GM18508 (cell line): ENCODE measurements around the gene CENPK.
"Not testable (repeated sequence)": the region's sequence is repeated elsewhere in the genome, so short reads cannot be mapped to it uniquely, and the experiment has no call there.

Source experiments
- ATAC-seq: cut with Tn5 transposase; IDR thresholded peaks from one replicate; pipeline ENCODE4 v1.9.1; 2021; ENCODE audit warnings: moderate number of reproducible peaks; ENCODE audit not compliant: insufficient read depth, unreplicated experiment

The CENPK gene

DNA sequence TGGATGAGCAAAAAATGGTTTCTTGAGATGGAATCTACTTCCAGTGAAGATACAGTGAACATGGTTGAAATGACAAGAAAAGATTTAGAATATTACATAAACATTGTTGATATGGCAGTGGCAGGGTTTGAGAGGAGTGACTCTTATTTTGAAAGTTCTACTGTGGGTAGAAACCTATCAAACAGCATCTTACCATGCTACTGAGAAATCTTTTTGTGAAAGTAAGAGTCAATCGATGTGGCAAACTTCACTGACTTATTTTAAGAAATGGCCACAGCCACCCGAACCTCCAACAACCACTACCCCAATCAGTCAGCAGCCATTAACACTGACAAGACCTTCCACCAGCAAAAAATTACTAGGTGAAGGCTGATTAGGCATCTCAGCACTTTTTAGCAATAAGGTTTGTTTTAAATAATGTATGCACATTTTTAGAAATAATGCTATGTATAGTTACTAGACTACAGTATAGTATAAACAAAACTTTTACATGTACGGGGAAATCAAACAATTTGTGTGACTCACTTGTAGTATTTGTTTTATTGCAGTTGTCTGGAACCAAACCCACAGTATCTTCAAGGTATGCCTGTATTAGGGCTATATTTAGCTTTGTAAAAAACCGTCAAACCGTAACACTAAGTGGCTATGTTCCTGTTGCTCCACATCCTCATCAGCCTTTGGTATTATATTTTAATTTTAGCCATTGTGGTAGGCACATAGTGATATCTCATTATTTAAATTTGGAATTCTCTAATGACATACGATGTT is 50.6 kb downstream of the CENPK start:
- ATAC-seq = no peak

DNA sequence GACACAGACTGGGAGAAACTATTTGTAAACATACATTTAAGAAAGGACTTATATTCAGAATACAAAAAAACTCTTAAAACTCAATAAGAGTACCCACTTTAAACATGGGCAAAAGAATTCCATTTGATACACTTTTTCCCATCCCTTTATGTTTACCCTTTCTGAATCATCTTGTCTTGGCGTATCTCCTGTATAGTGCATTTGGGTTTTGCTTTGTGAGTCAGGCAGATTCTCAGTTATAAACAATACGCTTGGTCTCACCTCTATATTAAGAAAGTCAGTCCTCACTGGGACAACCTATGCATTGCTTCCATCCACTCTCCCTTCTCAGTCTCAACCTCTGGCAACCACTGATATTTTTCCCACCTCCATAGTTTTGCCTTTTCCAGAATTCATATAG is 54.0 kb downstream of the CENPK start:
- no peak for ATAC-seq

DNA sequence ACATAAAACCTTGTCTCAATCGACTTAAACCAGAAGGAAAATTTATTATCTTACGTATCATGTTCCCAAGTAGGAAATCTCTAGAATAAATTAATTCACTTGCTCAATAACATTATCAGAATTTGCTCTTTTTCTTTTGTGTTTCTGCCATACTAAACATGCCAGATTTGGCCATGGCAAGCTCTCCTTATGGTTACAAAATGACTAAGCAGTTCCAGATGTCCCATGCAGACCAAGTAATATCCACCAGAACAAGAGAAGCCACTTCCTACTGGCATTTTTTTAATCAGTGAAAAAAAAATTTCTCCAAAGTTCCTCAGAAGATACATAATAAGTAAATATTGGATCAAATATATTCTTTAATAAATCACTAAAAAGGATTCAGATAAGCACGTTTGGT is 56.0 kb downstream of the CENPK start:
- ATAC-seq = no peak

DNA sequence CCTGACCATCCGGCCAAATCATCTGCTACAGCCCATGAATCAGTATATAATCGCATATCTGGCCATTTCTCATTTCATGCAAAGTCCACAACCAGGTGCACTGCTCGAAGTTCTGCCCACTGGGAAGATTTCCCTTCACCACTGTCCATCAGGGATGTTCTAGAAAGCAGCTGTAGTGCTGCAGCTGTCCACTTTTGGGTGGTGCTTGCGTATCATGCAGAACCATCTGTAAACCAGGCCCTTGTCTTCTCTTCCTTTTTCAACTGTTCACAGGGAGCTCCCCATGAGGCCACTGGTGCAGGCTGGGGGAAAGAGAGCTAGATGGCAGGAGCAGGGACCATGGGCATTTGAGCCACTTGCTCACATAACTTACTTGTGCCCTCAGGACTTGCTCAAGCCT is 73.8 kb downstream of the CENPK start:
- no peak for ATAC-seq

DNA sequence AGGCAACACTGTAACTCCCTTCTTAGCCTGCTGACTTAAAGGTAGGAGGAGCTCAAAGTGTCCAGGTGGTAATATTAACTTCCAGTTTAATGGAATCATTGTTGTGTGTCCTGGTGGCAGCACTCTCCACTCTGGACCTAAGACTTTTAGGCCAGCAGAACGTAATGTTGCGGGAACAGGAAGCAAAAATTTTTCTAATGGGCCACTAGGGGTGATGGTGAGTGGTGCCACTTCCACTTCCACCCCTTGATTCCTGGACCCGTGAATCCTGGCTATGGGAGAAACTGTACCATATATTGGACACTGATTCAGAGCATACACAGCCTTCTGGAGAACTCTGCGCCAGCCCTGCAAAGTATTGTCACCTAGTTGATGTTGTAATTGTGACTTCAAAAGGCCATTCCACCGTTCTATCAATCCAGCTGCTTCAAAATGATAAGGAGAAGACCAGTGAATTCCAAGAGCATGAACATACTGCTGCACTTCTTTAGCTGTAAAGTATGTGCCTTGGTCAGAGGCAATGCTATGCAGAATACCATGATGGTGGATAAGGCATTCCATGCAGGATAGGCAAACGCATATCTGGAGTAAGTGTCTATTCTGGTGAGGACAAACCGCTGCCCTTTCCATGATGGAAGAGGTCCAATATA is 74.8 kb downstream of the CENPK start:
- not testable (repeated sequence) for ATAC-seq

DNA sequence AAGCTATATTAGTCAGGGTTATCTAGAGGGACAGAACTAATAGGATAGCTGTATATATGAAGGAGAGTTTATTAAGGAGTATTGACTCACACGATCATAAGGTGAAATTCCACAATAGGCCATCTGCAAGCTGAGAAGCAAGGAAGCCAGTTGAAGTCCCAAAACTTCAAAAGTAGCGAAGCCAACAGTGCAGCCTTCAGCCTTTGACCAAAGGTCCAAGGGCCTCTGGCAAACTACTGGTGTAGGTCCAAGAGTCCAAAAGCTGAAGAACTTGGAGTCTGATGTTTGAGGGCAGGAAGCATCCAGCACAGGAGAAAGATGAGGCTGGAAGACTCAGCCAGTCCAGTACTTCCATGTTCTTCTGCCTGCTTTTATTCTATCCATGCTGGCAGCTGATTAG is 76.2 kb downstream of the CENPK start:
- not testable (repeated sequence) for ATAC-seq

DNA sequence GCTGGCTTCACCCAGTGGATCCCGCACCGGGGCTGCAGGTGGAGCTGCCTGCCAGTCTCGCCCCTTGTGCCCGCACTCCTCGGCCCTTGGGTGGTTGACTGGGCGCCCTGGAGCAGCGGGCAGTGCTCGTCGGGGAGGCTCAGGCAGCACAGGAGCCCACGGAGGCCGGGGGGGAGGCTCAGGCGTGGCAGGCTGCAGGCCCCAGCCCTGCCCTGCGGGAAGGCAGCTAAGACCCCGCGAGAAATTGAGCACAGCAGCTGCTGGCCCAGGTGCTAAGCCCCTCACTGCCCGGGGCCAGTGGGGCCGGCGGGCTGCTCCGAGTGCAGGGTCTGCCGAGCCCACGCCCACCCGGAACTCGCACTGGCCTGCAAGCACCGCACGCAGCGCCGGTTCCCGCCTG is 77.6 kb downstream of the CENPK start:
- ATAC-seq = no peak

DNA sequence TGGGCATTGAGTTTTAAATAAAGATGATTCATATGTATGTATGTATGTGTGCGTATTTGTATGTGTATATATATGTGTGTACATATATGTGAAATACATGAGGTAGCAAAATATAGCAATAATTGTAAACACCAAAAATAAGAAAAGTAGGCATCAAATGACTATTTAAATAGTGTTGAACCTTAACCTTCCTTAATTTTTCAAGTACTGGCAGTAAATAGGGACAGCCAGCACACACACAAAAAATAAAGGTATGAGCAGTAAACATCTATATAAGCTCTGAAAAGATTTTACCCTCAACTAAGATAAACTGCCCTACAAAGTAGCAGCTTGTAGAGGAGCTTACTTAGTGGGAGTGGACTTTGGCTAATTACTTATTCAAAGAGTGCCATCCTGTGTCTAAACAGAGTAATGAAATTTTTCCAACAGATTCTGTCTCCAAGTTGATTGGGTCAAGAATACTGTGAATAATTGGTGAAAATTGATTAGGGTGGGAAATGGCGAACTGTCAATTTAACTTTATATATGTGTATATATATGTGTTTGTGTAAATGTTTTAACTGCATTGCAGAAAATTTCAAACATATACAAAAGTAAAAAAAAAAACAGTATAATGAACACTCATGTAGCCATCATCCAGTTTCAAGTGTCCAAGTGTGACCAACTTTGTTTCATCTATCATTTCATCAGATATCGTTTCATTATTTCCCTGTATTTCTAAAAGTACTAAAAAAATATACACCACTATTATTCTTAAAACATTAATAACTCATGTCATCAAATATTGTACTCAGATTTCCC is 79.2 kb downstream of the CENPK start:
- ATAC-seq = peak; percentile 42

DNA sequence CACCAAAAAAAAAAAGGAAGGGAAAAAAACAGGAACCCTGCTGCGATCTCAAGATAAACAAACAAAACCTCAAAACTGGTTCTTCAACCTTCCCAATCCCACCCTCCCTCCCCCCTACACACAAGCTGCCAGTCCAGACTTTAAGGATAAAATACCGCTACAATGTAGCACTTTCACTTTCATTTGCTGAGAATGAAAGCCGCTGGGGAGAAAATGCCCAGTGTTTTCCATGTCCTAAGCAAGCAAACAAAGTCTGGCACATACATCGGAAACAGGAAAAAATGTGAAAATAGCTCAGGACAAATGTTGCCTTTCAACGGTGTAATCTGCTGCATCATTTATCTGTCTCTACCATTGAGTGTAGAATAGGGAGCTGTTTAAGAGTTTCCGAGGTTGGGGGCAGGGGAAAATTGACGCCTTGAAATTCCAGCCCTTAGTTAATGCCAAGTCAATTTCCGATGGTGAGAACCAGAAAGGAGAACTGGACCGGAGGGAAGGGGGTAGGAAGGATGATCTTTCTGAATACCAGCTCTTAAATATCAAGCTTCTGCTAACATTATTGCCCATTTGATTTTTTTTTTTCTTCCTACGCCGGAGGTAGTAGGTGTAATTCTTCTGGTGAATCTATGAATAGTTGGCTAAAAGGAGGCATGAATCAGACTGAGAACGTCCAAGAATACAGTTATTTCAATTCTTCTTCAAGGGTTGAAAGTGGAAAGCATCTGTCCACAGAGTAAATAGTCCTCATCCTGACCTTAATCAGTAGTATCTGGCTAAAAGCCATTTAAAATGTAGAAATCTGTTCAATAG is 80.0 kb downstream of the CENPK start:
- no peak for ATAC-seq

DNA sequence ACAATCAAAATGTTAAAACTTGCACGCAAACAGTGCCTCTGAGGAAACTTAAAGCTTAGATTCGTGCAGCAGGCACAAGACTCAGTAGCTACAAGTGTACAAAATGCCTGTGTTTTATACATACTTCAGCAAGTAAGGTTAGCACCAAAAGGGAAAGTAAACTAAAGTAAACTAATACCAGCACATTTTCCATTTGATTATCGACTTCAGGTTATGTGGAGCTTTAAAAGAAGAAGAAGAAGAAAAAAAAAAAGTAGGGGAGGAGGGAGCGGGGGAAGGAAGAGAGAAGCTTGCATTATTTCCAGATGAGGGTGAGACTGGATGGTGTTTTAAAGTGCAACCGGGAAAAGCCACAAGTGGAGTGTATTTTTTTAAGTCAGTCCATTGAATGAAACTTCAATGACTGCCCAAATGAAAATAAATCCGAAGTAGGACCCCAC is 80.7 kb downstream of the CENPK start:
- ATAC-seq = no peak

DNA sequence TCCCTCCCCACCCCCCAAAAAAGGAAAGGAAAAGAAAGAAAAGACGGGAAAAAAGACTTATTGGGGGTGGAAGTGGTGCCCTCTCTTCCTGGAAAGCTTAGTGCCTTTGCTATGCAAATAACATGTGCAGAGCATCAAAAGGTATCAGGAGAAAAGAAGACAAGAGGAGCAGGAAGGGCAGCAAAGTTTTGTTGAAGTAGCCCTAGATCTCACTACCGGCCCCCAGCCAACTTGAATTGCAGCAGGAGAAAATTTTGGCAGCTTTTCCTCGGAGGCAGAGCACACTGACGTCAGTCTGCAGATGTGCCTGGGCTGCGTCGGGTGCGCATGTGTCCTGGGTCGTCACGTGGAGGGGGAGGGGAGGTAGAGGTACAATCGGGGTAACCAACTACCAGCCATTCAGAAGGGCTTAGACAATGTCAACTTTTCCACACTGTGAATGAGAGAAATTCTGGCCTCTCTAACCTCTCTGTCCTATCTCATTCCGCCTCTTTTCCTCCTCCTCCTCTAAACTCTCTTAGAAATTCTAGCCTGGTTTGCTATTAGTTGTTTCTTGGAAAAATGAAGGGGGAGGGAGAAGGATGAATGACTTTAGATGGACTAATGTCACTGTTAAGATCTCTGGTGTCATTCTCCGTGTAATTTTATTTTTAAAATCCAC is 81.2 kb downstream of the CENPK start, which contains the start of gene ADAMTS6:
TSS of gene ADAMTS6 (minus strand) at position 286 of the 661 bp plus-strand sequence. CDS start 8,247 bp downstream, outside the sequence.
- peak; percentile 58 for ATAC-seq

DNA sequence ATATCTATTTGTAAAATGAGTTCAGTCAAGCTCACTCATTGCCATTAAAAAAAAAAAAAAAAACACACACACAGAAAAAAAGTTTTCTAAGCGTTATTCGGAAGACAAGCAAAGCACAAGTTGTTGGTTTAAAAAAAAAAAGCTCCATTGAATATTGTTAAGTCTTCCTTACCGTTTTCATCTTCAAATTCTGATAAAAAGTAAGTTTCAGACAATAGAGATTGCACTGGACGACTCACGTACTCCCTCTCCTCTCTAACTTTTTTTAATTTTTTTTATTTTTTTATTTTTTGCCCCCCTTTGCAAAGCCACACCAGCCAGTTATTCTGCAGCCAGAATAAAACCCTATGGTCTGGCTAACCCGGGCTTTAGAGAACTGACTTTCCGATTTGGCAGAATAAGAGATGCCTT is 81.8 kb downstream of the CENPK start:
- no peak for ATAC-seq

DNA sequence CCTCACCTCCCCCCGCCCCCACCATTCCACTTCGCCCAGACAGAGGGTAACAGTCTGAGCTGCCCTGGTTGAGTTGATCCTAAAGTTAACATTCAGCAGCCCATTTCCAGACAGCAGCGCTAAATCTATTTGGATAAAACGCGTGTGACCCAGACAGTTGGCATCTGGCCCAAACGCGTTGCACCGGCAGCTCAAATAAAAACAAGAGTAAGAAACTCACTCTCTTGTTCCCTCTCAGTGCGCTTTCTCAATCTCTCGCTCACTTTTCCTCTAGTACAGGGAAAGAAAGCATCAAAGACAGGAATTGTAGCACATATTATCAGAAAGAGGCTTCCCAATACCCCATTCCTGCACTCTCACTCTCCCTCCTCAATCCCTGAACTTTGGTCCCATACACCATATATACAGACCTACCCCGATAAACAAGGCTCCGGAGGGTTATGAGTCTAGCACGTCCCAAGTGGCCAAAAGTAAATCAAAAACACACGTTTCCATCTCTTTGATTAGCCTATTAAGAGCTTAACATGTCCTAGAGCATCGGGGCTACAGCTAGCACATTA is 82.6 kb downstream of the CENPK start:
- ATAC-seq = no peak

DNA sequence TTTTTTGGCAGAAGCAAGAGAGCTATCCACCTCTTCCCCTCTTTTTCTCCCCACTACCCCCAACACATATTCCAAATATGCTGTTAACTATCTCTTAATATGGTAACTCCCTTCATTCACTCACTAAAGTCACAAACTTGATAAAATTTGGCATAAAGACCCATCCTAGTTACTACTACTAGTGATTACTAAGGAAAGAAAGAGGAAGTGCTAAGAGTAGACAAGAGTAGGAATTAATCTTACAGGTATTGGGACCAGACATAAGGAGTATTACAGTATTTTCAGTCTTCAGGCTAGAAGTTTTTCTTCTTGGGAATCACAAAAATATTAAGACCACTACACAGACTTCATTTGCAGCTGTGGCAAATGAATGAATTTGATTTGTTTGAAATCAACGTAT is 83.4 kb downstream of the CENPK start:
- no peak for ATAC-seq

DNA sequence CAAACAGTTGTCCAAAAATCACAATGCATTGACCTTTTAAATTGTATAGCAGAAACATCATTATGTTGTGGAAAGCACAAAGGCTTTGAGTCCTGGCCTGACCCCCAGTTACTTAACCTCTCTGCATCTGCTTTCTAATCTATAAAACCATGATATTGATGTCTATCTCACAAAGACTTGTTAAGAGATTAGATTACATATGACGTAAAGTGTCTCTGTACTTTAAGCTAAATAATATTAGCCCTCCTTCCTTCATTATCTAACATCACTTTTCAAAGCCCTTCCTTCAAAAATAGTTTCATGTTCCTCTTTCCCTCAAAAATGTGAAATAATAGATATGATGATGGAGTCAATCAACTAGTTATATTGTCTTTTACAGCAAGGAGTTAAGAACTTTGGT is 84.6 kb downstream of the CENPK start:
- no peak for ATAC-seq

DNA sequence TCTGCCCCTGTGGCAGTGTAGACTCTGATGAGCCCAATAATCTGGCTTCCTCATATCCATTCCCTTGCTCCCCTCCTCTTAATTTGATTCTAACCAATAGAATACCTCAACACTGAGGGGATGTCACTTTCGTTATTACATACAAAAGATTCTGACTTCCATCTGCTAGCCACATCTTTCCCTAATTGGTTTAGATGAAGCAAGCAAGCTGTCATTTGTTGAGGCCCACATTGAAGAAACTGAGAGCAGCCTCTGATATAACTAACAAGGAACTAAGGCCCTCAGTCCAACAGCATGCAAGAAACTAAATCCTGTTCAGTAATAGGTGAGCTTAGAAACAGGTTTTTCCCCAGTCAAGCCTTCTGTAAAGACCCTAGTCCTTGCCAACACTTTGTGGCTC is 87.1 kb downstream of the CENPK start:
- ATAC-seq = no peak

DNA sequence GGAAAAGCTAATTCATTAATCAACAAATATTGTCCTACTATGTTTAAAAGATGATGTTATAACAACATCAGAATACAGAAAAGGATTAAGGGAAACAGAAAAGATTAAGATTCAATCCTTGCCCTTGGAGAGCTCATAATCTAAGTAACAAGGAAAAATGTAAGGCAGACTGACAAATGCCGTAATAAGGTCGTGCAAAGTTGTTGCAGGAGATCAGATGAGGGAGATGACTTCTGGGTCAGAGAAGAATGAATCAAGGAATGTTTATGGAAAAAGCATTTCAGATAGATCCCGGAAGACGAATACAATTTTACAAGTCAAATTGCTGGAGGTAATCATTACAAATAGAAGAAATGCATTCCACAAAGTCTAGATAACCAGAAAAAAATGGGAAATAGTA is 87.6 kb downstream of the CENPK start:
- no peak for ATAC-seq

DNA sequence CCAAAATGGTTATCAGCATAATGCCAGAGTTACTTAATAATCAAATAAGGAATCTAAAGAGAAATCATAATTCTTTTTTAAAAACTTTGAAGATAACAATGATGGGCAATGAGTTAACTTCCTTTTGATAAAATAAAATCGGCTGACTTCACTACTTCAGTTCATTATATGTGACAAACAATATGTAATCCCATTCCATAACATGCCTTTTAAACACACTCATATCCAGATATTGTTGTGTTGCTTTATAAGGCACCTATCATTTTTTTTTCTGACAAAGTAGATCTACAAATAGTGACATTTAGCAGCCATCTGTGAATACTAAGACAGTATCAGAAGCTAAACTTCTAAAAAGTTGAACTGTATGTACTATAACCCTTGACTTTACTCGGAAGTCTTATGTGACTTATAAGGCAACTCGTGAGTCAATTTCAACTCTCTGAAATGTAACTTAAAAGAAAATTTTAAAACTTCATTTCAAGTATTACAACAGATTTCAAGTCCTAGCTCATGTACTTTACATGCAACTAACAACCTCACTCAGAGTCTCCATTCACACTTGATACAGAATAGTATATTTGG is 88.7 kb downstream of the CENPK start:
- no peak for ATAC-seq

DNA sequence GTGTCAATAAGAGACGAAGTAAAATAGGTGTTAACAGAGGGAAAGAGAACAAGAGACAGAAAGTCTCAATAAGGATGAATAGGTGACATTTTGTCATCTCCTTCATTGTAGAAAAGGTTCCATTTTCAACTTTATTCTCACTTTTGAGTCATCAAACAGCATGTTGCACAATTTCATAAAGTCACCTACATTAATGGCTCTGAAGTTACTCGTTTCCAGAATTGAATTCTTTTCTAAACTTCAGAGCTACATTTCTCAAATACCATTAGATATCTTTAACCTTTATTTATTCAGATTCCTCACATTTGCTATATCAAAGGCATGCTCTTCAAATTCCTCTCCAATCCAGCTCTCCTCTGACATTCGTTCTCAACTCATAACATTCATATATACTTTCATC is 94.3 kb downstream of the CENPK start:
- no peak for ATAC-seq
